KOPT-K1 (cell line): ENCODE data around the gene UCK1.
A peak's percentile ranks its signal among the peaks of the same experiment; 100 is the strongest.

Source experiments
- H3K27ac ChIP-seq: fragments of 200-600 bp; sonication (generic); 2 replicates; pipeline ENCODE4 v1.5.1; 2016; ENCODE audit warnings: antibody characterized with exemption, mild to moderate bottlenecking, low read depth, low read length; ENCODE audit not compliant: poor library complexity, severe bottlenecking
- H3K36me3 ChIP-seq: fragments of 200-600 bp; sonication (generic); 2 replicates; pipeline ENCODE4 v1.5.1; 2017; ENCODE audit warnings: antibody characterized with exemption, mild to moderate bottlenecking, low read length, moderate library complexity; ENCODE audit not compliant: insufficient read depth
- H3K9me3 ChIP-seq: fragments of 200-600 bp; sonication (generic); 2 replicates; pipeline ENCODE4 v1.5.1; 2017; ENCODE audit warnings: antibody characterized with exemption, low read length, mild to moderate bottlenecking; ENCODE audit not compliant: insufficient read depth, poor library complexity, severe bottlenecking

Gene UCK1

GRCh38 chr9:131537946-131538345, 6.9 kb upstream of the UCK1 start:
- no peak overlapping the region for H3K27ac ChIP-seq
- H3K36me3 ChIP-seq = no peaks in the 10 kb centered on the region
- peaks cover 15% of the 10 kb centered on the region for H3K9me3 ChIP-seq

GRCh38 chr9:131534721-131535237, 3.7 kb upstream of the UCK1 start:
- Histone ChIP-seq H3K9me3 (peaks cover 7% of the 10 kb centered on the region), H3K27ac (peak overlapping the region; percentile 30), H3K36me3 (0 out of 2 replicates have a peak, but pooled peaks cover 3% of the 10 kb centered on the region)

- peaks cover 44% of the 10 kb centered on the region for H3K36me3 ChIP-seq
- H3K27ac ChIP-seq = peak overlapping the region; percentile 78
- no peaks in the 10 kb centered on the region for H3K9me3 ChIP-seq
Measured at GRCh38 chr9:131530546-131530919, 530 bp downstream of the UCK1 start.

DNA sequence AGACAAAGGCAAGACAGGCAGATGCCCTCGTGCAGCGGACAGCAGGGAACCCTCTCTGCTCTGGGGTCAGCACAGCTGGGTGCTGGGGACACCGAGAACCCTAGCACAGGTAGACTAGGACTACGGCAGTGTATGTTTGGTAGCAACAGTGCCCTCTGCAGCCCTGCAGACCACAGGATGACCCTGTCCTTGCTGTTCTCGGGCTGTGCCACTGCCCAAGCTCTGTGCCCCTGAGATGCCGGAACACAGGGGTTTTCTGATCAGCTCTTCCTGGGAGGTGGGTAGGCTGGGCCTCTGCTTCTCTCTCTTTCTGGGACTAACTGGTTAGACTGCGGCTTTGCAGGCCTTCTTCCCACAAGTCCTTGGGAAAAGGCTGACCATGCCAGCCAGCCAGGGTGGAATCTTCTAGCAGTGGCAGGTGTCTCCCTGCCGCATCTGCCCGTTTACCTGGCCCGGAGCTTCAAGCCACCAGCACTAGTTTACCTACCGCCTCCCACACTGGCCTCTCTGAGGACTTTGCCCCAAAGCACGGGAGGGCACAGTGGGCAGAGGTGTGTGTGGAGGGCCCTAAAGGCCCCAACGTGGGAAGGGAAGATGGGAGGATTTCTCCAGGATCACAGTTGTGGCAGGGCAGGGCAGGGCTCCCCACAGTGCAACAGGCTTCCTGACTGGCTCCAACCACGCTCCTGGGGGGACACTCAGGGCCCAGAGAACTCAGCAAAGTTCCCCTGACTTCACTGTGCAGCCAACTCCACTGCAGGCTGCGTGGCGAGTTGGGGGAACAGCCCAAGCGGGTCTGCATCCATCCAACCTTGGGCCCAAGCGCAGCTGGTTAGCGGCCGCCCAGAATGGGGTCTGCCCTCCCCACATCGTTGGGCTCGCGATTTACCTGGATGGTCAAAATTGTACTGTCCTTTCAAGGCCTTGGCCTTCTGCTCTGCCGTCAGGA, 1.2 kb downstream of the UCK1 start:
- Histone ChIP-seq H3K36me3 (peaks cover 50% of the 10 kb centered on the region), H3K27ac (peak overlapping the region; percentile 78), H3K9me3 (no peaks in the 10 kb centered on the region)

GRCh38 chr9:131528886-131529505, 2.1 kb downstream of the UCK1 start:
- peaks cover 59% of the 10 kb centered on the region for H3K36me3 ChIP-seq
- no peaks in the 10 kb centered on the region for H3K9me3 ChIP-seq
- no peak overlapping the region for H3K27ac ChIP-seq

DNA sequence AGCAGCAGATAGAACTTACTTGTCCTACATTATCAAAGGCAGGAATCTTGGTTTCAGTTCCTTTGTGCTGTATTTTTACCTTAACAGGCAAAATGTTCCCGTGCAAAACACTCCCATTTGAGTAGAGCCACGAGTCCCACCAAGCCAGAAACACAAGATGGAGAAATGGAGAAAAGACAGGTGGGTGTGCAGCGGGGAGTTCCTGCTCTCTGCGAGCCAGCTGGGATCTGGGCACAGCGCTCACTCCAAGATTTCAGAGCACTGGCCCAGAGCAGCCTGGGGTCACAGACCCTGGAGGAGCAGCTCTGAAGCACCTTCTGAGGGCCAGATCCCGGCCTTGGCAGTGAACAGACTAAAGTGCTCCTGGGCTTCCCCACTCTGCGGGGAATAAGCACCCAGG, 2.9 kb downstream of the UCK1 start:
- no peak overlapping the region for H3K27ac ChIP-seq
- H3K36me3 ChIP-seq = peaks cover 67% of the 10 kb centered on the region
- no peaks in the 10 kb centered on the region for H3K9me3 ChIP-seq

- Histone ChIP-seq H3K36me3 (peaks cover 90% of the 10 kb centered on the region), H3K9me3 (no peaks in the 10 kb centered on the region), H3K27ac (no peak overlapping the region)
Measured at GRCh38 chr9:131525643-131526565, 5.2 kb downstream of the UCK1 start.

GRCh38 chr9:131524665-131525315, 6.3 kb downstream of the UCK1 start:
- Histone ChIP-seq H3K27ac (no peak overlapping the region), H3K36me3 (peaks cover 99% of the 10 kb centered on the region), H3K9me3 (no peaks in the 10 kb centered on the region)

GRCh38 chr9:131523451-131524435, 7.3 kb downstream of the UCK1 start:
- peaks cover 99% of the 10 kb centered on the region for H3K36me3 ChIP-seq
- no peak overlapping the region for H3K27ac ChIP-seq
- no peaks in the 10 kb centered on the region for H3K9me3 ChIP-seq

GRCh38 chr9:131523086-131523388, 8.0 kb downstream of the UCK1 start:
- no peak overlapping the region for H3K27ac ChIP-seq
- H3K9me3 ChIP-seq = no peaks in the 10 kb centered on the region
- peaks cover 99% of the 10 kb centered on the region for H3K36me3 ChIP-seq

GRCh38 chr9:131522257-131523085, 8.6 kb downstream of the UCK1 start:
- Histone ChIP-seq H3K27ac (no peak overlapping the region), H3K36me3 (peaks cover 99% of the 10 kb centered on the region), H3K9me3 (no peaks in the 10 kb centered on the region)

DNA sequence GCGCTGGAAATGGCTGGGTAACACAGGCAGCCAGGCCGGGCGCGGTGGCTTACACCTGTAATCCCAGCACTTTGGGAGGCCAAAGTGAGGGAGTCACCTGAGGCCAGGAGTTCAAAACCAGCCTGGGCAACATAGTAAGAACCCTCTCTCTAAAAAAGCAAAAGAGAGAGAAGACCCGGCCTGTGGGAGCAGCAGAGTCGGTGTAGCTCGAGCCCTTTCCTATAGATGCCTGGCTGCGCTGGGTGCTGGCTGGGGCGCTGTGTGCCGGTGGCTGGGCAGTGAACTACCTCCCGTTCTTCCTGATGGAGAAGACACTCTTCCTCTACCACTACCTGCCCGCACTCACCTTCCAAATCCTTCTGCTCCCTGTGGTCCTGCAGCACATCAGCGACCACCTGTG, 9.2 kb downstream of the UCK1 start:
- Histone ChIP-seq H3K27ac (no peak overlapping the region), H3K36me3 (peaks cover 97% of the 10 kb centered on the region), H3K9me3 (no peaks in the 10 kb centered on the region)

GRCh38 chr9:131521203-131521602, 9.9 kb downstream of the UCK1 start:
- Histone ChIP-seq H3K27ac (no peak overlapping the region), H3K9me3 (no peaks in the 10 kb centered on the region), H3K36me3 (peaks cover 97% of the 10 kb centered on the region)
